CD14-positive monocyte (primary cell): Measurements from ENCODE around the gene TRAPPC10. TPM values are rescaled to one million over a fixed set of nuclear protein-coding genes. Genes with fewer than 3 reads are reported as not detected.
A peak's percentile ranks its signal among the peaks of the same experiment; 100 is the strongest.
"Not testable (repeated sequence)": the region's sequence is repeated elsewhere in the genome, so short reads cannot be mapped to it uniquely, and the experiment has no call there.

ENCODE experiments used
- DNase-seq, 3 donors: peaks; one replicate each; pipeline ENCODE4 v3.0.0-alpha.2; 2011 to 2022
- H2AFZ ChIP-seq: 2 replicates; pipeline ENCODE4 v1.6.0; 2012; ENCODE audit warnings: mild to moderate bottlenecking, low read depth, low read length, inconsistent platforms; ENCODE audit not compliant: insufficient read depth, poor library complexity, severe bottlenecking
- H3K27ac ChIP-seq, 2 donors: 1 replicate in 1 of 2; 2 replicates in 1 of 2; pipeline ENCODE4 v1.5.1; 2012 to 2013; ENCODE audit warnings: low read length in 2 of 2, control low read depth in 1 of 2, inconsistent platforms in 1 of 2, low read depth in 1 of 2, mild to moderate bottlenecking in 1 of 2
- H3K27me3 ChIP-seq, 2 donors: one replicate each; pipeline versions ENCODE4 v1.6.0 to v1.6.1; 2011 to 2013; ENCODE audit warnings: low read length in 2 of 2; ENCODE audit not compliant: control insufficient read depth in 2 of 2, insufficient read depth in 2 of 2
- H3K36me3 ChIP-seq, 2 donors: replicated peaks in 1 of 2; 1 replicate in 1 of 2; 2 replicates in 1 of 2; pipeline versions ENCODE4 v1.5.1 to v1.6.1; 2012 to 2013; ENCODE audit warnings: low read length in 2 of 2, control low read depth in 1 of 2, inconsistent platforms in 1 of 2, mild to moderate bottlenecking in 1 of 2; ENCODE audit not compliant: insufficient read depth in 2 of 2, control insufficient read depth in 1 of 2
- H3K4me1 ChIP-seq, 2 donors: 1 replicate in 1 of 2; 2 replicates in 1 of 2; pipeline versions ENCODE4 v1.5.1 to v1.6.1; 2012 to 2013; ENCODE audit warnings: low read length in 2 of 2, control low read depth in 1 of 2, inconsistent platforms in 1 of 2, mild to moderate bottlenecking in 1 of 2, moderate library complexity in 1 of 2; ENCODE audit not compliant: insufficient read depth in 2 of 2, control insufficient read depth in 1 of 2
- H3K4me2 ChIP-seq: replicated peaks from 2 replicates; pipeline ENCODE3; 2012; ENCODE audit warnings: low read length, moderate library complexity, mild to moderate bottlenecking; ENCODE audit not compliant: poor library complexity, severe bottlenecking; ENCODE audit errors: extremely low read depth
- H3K4me3 ChIP-seq, 3 experiments: fragments of 200-600 bp in 1 of 3; sonication (generic) in 1 of 3; replicated peaks in 1 of 3; 1 replicate in 2 of 3; 2 replicates in 1 of 3; pipeline ENCODE4 v1.5.1; 2011 to 2013; ENCODE audit warnings: low read length in 3 of 3, mild to moderate bottlenecking in 3 of 3, control low read depth in 2 of 3, low read depth in 2 of 3, inconsistent platforms in 1 of 3, moderate library complexity in 1 of 3
- H3K79me2 ChIP-seq: 2 replicates; pipeline ENCODE4 v1.6.0; 2012; ENCODE audit warnings: mild to moderate bottlenecking, control low read depth, inconsistent platforms, low read length, moderate library complexity; ENCODE audit not compliant: insufficient read depth
- H3K9ac ChIP-seq: 2 replicates; pipeline ENCODE4 v1.6.0; 2017; ENCODE audit warnings: low read length, mild to moderate bottlenecking; ENCODE audit not compliant: insufficient read depth, poor library complexity, severe bottlenecking
- H3K9me3 ChIP-seq, 2 donors: replicated peaks in 1 of 2; 1 replicate in 1 of 2; 2 replicates in 1 of 2; pipeline versions ENCODE4 v1.5.1 to v1.6.1; 2012 to 2013; ENCODE audit warnings: low read length in 2 of 2, control low read depth in 1 of 2; ENCODE audit not compliant: control insufficient read depth in 1 of 2, insufficient read depth in 1 of 2
- H4K20me1 ChIP-seq: 2 replicates; pipeline ENCODE4 v1.6.0; 2012; ENCODE audit warnings: mild to moderate bottlenecking, low read length, control low read depth, moderate library complexity; ENCODE audit not compliant: insufficient read depth
- H3K27ac Mint-ChIP-seq, 7 donors: one replicate each; pipeline ENCODE4 v1.8.0; 2020; ENCODE audit warnings: mild to moderate bottlenecking in 7 of 7, mixed read lengths in 7 of 7, moderate library complexity in 6 of 7, inconsistent platforms in 2 of 7
- H3K27me3 Mint-ChIP-seq, 3 donors: one replicate each; pipeline ENCODE4 v1.8.0; 2021 to 2022; ENCODE audit warnings: low read depth in 3 of 3, mild to moderate bottlenecking in 3 of 3, mixed read lengths in 3 of 3, moderate library complexity in 3 of 3, inconsistent platforms in 1 of 3
- H3K36me3 Mint-ChIP-seq, 2 donors: one replicate each; pipeline ENCODE4 v1.8.0; 2020; ENCODE audit warnings: mixed read lengths in 2 of 2, inconsistent platforms in 1 of 2, mild to moderate bottlenecking in 1 of 2
- H3K4me1 Mint-ChIP-seq: one replicate; pipeline ENCODE4 v1.8.0; 2020; ENCODE audit warnings: mild to moderate bottlenecking, mixed read lengths
- H3K4me3 Mint-ChIP-seq, 2 donors: one replicate each; pipeline ENCODE4 v1.8.0; 2020; ENCODE audit warnings: mild to moderate bottlenecking in 2 of 2, mixed read lengths in 2 of 2, moderate library complexity in 1 of 2
- H3K9me3 Mint-ChIP-seq, 7 donors: one replicate each; pipeline ENCODE4 v1.8.0; 2020 to 2022; ENCODE audit warnings: mixed read lengths in 7 of 7, mild to moderate bottlenecking in 6 of 7, moderate library complexity in 6 of 7, inconsistent platforms in 2 of 7
- WGBS: methylation state at CpG from one replicate; pipeline ENCODE4 v1.1.5; 2013; ENCODE audit warnings: missing lambda C conversion rate; ENCODE audit not compliant: insufficient coverage; 5-methylcytosine and 5-hydroxymethylcytosine counted together
- intact Hi-C, 2 donors: fragments of 100-400 bp; cut with micrococcal nuclease; formaldehyde crosslinking; loops; one replicate each; pipeline versions ENCODE4 v1.15.0 to v1.15.1; 2023
- polyA plus RNA-seq, 3 donors: library from polyadenylated mRNA; depleted of rRNA in 1 of 3; unstranded in 2 of 3; stranded (reverse) in 1 of 3; fragments of 300-500 nt in 2 of 3; fragments of >200 nt in 1 of 3; fragmentation: Illumina TruSeq in 2 of 3; gene quantifications; 1 replicate in 2 of 3; 2 replicates in 1 of 3; pipeline ENCODE4 v1.2.3, GENCODE V29; 2012 to 2021

TRAPPC10 gene
- polyA plus RNA-seq, 3 donors, result 5.9 to 40.6 (median 8.6) TPM

GRCh38 chr21:44098964-44099363 lies 86.9 kb downstream of the TRAPPC10 start:
- no CpG with 5 or more reads among the region's 13 CpGs for WGBS
- DNase-seq, intact Hi-C loops: not testable (repeated sequence)

GRCh38 chr21:44107026-44107501 lies 95.0 kb downstream of the TRAPPC10 start, which contains the start of gene PWP2:
TSS of gene PWP2 (plus strand) at chr21:44107399. CDS start at chr21:44107417, 18 bp downstream.
- H3K27me3 ChIP-seq, H3K4me1 ChIP-seq, H3K4me2 ChIP-seq, intact Hi-C loops, H2AFZ ChIP-seq, H3K79me2 ChIP-seq, H4K20me1 ChIP-seq, H3K4me1 Mint-ChIP-seq, H3K9me3 ChIP-seq, H3K27ac Mint-ChIP-seq, H3K4me3 ChIP-seq, H3K36me3 Mint-ChIP-seq, H3K4me3 Mint-ChIP-seq, H3K9me3 Mint-ChIP-seq, H3K9ac ChIP-seq, H3K27ac ChIP-seq, H3K36me3 ChIP-seq, H3K27me3 Mint-ChIP-seq: not testable (repeated sequence)
- peak in 1 of 3 donors; percentile 28 for DNase-seq
- WGBS, result no CpG with 5 or more reads among the region's 66 CpGs

More at GRCh38 chr21:44098964-44099363, 86.9 kb downstream of the TRAPPC10 start:
- H3K27ac Mint-ChIP-seq, H3K27me3 ChIP-seq, H3K4me3 Mint-ChIP-seq, H3K9ac ChIP-seq, H3K4me1 ChIP-seq, H3K27me3 Mint-ChIP-seq, H3K79me2 ChIP-seq, H3K9me3 Mint-ChIP-seq, H2AFZ ChIP-seq, H3K4me1 Mint-ChIP-seq, H3K27ac ChIP-seq, H3K9me3 ChIP-seq, H3K4me2 ChIP-seq, H3K4me3 ChIP-seq, H4K20me1 ChIP-seq: not testable (repeated sequence)
- peaks cover 13 to 15% of the 10 kb centered on the region in 2 donors for H3K36me3 ChIP-seq
- peaks cover 11 to 15% of the 10 kb centered on the region in 2 donors for H3K36me3 Mint-ChIP-seq

- H3K79me2 ChIP-seq, H3K27ac Mint-ChIP-seq, H3K4me2 ChIP-seq, H3K27me3 ChIP-seq, H3K9me3 ChIP-seq, H3K4me1 ChIP-seq, H3K36me3 ChIP-seq, intact Hi-C loops, DNase-seq, H3K4me3 ChIP-seq, H3K27me3 Mint-ChIP-seq, H3K9ac ChIP-seq, H3K36me3 Mint-ChIP-seq, H4K20me1 ChIP-seq, H3K4me1 Mint-ChIP-seq, H3K4me3 Mint-ChIP-seq, H2AFZ ChIP-seq, H3K27ac ChIP-seq, H3K9me3 Mint-ChIP-seq: not testable (repeated sequence)
- WGBS, result no CpG with 5 or more reads among the region's 31 CpGs
These were observed 95.5 kb downstream of the TRAPPC10 start for GRCh38 chr21:44107589-44107988.

- DNase-seq, H3K79me2 ChIP-seq, H3K4me2 ChIP-seq, H3K36me3 ChIP-seq, H3K4me3 ChIP-seq, H3K4me3 Mint-ChIP-seq, H3K27me3 ChIP-seq, H2AFZ ChIP-seq, H3K27ac ChIP-seq, H3K36me3 Mint-ChIP-seq, H3K9me3 ChIP-seq, H3K4me1 ChIP-seq, H3K27me3 Mint-ChIP-seq, H3K27ac Mint-ChIP-seq, H3K9ac ChIP-seq, H4K20me1 ChIP-seq, H3K9me3 Mint-ChIP-seq, H3K4me1 Mint-ChIP-seq, intact Hi-C loops: not testable (repeated sequence)
- WGBS, result no CpG with 5 or more reads among the region's 33 CpGs
These were observed 101.7 kb downstream of the TRAPPC10 start for GRCh38 chr21:44113702-44114371.
